KG1 (cell line): ENCODE results near the gene NEDD9.

Source experiments
- DNase-seq: peaks from one replicate; lab custom pipeline; 2025; lab: John Stamatoyannopoulos, UW

NEDD9 gene

DNA sequence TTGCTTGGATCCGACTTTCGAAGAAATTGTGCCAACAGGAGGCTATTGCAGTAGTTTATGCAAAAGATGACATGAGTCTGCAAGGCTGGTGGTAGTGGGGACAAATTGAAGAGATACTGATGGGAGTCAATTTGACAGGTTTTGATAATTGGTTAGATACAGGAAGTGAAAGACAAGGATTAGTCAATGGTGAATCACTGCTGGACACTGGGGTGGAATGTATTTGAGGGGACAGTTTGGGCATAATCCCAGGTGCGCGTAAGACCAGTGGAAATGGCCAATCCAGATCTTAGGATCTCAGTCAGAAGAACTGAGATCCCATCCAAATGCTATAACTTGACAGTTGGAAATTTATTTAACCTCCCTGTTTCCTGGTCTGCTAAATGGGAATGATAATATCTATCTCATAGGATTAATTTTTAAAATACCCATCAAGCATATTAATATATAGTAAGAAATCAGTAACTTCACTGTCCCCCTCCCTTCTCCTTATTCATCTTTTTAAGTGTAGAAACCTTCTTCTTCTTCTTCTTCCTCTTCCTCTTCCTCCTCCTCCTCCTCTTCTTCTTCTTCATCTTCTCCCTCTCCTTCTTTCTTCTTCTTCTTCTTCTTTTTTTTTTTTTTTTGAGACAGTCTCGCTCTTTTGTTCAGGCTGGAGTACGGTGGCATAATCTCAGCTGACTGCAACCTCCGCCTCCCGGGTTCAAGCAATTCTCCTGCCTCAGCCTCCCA lies 90.0 kb downstream of the NEDD9 start:
- DNase-seq: no peak

DNA sequence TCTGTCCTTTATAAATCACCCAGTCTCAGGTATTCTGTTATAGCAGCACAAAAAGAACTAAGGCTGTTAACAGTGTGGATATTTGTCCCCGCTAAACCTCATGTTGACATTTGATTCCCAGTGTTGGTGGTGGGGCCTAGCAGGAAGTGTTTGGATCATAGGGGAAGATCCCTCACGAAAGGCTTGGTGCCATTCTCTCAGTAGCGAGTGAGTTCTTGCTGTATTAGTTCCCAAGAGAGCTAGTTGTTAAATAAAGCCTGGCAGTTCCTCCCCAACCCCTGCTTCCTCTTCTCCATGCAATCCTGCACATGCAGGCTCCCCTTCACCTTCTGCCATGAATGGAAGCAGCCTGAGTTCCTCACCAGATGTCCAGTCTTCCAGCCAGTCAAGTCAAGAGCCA lies 91.2 kb downstream of the NEDD9 start:
- no peak for DNase-seq

DNA sequence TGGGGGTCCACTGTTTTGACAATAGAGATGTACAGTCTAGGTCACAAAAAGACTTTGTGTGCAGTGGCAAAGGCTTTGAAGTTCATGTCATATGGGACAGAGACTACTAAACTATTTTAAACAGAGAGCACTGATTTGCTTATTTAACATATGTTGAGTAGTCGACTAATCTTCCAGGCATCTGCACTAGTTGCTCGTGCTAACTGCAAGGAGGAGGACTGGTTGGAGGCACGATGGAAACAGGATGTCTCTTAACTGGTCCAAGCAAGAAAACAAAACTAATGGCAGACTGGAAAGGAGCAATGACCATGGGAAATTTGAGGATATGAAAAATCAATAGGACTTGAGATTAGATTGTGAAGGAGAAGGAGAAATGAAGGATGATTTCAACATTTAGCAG lies 92.4 kb downstream of the NEDD9 start:
- DNase-seq: no peak

DNA sequence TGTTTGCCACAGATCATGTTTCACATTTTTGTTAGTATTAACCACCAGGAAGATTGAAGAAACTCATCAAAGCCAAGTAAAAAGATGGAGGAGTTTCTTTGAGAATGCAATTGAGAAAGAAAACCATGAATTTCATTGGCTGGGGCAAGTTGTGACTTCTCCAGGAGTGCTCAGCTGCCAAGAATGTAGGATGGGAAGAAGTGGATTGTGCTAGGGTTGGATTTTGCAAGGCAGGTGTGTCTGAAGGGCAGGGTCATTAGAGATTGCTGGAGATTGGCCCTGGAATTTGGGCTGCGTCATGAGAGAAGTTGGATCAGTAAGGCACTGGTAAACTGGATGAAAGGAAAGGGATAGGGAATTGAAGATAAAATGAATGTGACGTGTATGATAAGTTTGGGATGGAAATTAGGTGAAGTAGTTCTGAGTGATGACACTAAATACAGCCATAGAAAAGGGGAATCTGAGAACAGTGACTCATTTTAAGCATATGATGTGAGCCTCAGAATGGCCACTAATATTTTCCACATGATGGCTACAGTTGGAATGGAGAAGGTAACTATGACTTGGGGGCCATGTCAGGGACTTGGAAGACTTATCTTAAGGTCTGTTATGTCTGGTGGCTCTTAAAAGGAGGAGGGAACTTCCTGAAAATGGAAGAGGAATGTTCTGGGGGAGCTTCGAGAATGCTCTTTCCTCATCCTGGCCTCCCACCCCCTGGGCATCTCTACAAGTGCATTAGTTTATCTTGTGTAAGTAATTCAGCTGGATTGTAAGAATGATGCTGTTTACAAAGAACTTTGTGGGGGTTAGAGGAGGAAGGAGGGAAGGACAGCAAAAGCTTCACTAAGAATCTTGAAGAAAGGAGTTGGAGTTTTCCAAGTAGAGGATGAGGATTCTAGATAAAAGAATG lies 93.2 kb downstream of the NEDD9 start:
- DNase-seq: no peak

DNA sequence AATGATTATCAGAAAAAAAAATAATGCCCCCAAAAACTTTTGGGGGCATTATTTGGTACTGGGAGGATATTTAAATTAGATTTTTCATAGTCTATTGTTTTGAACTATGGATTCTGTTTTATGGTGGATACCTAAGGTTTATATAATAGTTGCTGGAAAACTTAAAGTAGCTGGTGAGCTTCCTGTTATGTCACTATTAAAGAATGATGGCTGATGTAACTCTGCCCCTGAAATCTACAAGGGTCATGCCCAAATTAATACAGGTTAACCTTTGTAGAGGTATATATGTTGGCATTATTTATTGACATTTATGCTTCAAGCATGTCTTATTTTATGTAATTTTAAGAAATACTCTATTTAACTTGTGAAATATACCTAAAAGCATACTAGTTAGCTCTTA lies 95.7 kb downstream of the NEDD9 start:
- no peak for DNase-seq
